Tibial nerve (tissue), 4 donors: ENCODE results near the gene ILDR2. TPM values are rescaled to one million over a fixed set of nuclear protein-coding genes. Genes with fewer than 3 reads are reported as not detected.

Experiments used
- DNase-seq, 2 donors: peaks; one replicate each; pipeline ENCODE4 v3.0.0-alpha.2; 2019; ENCODE audit warnings: low spot score in 2 of 2
- H3K27ac ChIP-seq, 4 donors: fragments of 200-600 bp; sonication (generic) in 3 of 4; one replicate each; pipeline ENCODE4 v1.5.1; 2017 to 2019; ENCODE audit warnings: mild to moderate bottlenecking in 1 of 4
- H3K27me3 ChIP-seq, 2 donors: fragments of 200-600 bp; sonication (generic) in 1 of 2; one replicate each; pipeline versions ENCODE4 v1.5.1 to v1.6.0; 2017 to 2019
- H3K36me3 ChIP-seq, 3 donors: fragments of 200-600 bp; sonication (generic); one replicate each; pipeline ENCODE4 v1.5.1; 2018 to 2019
- H3K4me1 ChIP-seq, 4 donors: fragments of 200-600 bp; sonication (generic) in 3 of 4; one replicate each; pipeline ENCODE4 v1.5.1; 2017 to 2019
- H3K4me3 ChIP-seq, 4 donors: fragments of 200-600 bp; sonication (generic) in 3 of 4; one replicate each; pipeline ENCODE4 v1.5.1; 2017 to 2019; ENCODE audit warnings: mild to moderate bottlenecking in 1 of 4, moderate library complexity in 1 of 4
- H3K9me3 ChIP-seq, 4 donors: fragments of 200-600 bp; sonication (generic) in 3 of 4; one replicate each; pipeline ENCODE4 v1.5.1; 2017 to 2019
- CTCF ChIP-seq, 5 experiments: fragments of 200-600 bp in 3 of 5; fragments of 450-650 bp in 2 of 5; sonication (generic) in 3 of 5; IDR thresholded peaks; one replicate each; pipeline ENCODE4 v1.5.1; 2016 to 2019; ENCODE audit warnings: antibody characterized with exemption in 5 of 5, mild to moderate bottlenecking in 3 of 5, moderate library complexity in 2 of 5
- EP300 ChIP-seq, 2 donors: sonication (generic); formaldehyde crosslinking; IDR thresholded peaks; one replicate each; pipeline ENCODE4 v1.6.1; 2017; ENCODE audit warnings: antibody characterized with exemption in 2 of 2, mild to moderate bottlenecking in 1 of 2
- POLR2A ChIP-seq, 2 donors: fragments of 450-650 bp; IDR thresholded peaks; one replicate each; pipeline ENCODE4 v1.6.1; 2017; ENCODE audit warnings: antibody characterized with exemption in 2 of 2, mild to moderate bottlenecking in 2 of 2, moderate library complexity in 2 of 2
- WGBS, 2 donors: methylation state at CpG; one replicate each; pipeline ENCODE4 v1.1.5; 2018; 5-methylcytosine and 5-hydroxymethylcytosine counted together
- total RNA-seq, 4 donors: library from RNA; depleted of rRNA; stranded (reverse); fragments of >200 nt; gene quantifications; one replicate each; pipeline ENCODE4 v1.1.0, GENCODE V29; 2016

The ILDR2 gene
- total RNA-seq, 4 donors from 2014 or later: 4.4 to 6.7 (median 5.7) TPM

- 36 to 44% methylated on average over 4 of the region's 4 CpGs for WGBS, 2 donors
- no peak for DNase-seq
- no peak overlapping the region for H3K27ac ChIP-seq
- peaks cover 0 to 9% (median 0%) of the 10 kb centered on the region in 4 donors for H3K9me3 ChIP-seq
- H3K4me3 ChIP-seq: no peak overlapping the region
- no peaks in the 10 kb centered on the region for H3K27me3 ChIP-seq
- no peaks in the 10 kb centered on the region for H3K36me3 ChIP-seq
- peaks cover 0 to 5% (median 0%) of the 10 kb centered on the region in 4 donors for H3K4me1 ChIP-seq
- TF ChIP-seq EP300 (IDR thresholded peaks at IDR 0.05) (no peak), POLR2A (IDR thresholded peaks at IDR 0.05) (no peak), CTCF (IDR thresholded peaks at IDR 0.05) (no peak)
Measured at GRCh38 chr1:166900987-166901386, 74.4 kb downstream of the ILDR2 start.

GRCh38 chr1:166899769-166900168, 75.6 kb downstream of the ILDR2 start:
- TF ChIP-seq EP300 (IDR thresholded peaks at IDR 0.05): no peak
- no peak for TF ChIP-seq POLR2A (IDR thresholded peaks at IDR 0.05)
- TF ChIP-seq CTCF (IDR thresholded peaks at IDR 0.05): no peak
- Histone ChIP-seq H3K36me3 (no peaks in the 10 kb centered on the region), H3K4me1 (peaks cover 0 to 5% (median 0%) of the 10 kb centered on the region in 4 donors), H3K27ac (no peak overlapping the region), H3K27me3 (no peaks in the 10 kb centered on the region), H3K4me3 (no peak overlapping the region), H3K9me3 (peaks cover 0 to 9% (median 0%) of the 10 kb centered on the region in 4 donors)
- no peak for DNase-seq

GRCh38 chr1:166895766-166896165, 79.6 kb downstream of the ILDR2 start:
- Histone ChIP-seq H3K36me3 (no peaks in the 10 kb centered on the region), H3K27me3 (no peaks in the 10 kb centered on the region)

GRCh38 chr1:166889776-166890175, 85.6 kb downstream of the ILDR2 start:
- no peak for DNase-seq
- no peak overlapping the region for H3K4me3 ChIP-seq
- H3K27ac ChIP-seq: no peak overlapping the region

More at GRCh38 chr1:166895766-166896165, 79.6 kb downstream of the ILDR2 start:
- 82 to 83% methylated on average over 4 of the region's 4 CpGs for WGBS, 2 donors
- H3K27ac ChIP-seq: no peak overlapping the region
- TF ChIP-seq CTCF (IDR thresholded peaks at IDR 0.05) (no peak), EP300 (IDR thresholded peaks at IDR 0.05) (no peak), POLR2A (IDR thresholded peaks at IDR 0.05) (no peak)
- no peak for DNase-seq
- peaks cover 0 to 9% (median 0%) of the 10 kb centered on the region in 4 donors for H3K9me3 ChIP-seq
- no peaks in the 10 kb centered on the region for H3K4me1 ChIP-seq
- H3K4me3 ChIP-seq: no peak overlapping the region

More at GRCh38 chr1:166889776-166890175, 85.6 kb downstream of the ILDR2 start:
- no peaks in the 10 kb centered on the region for H3K4me1 ChIP-seq
- peaks cover 0 to 7% of the 10 kb centered on the region in 2 donors for H3K27me3 ChIP-seq
- no peaks in the 10 kb centered on the region for H3K36me3 ChIP-seq
- no peaks in the 10 kb centered on the region for H3K9me3 ChIP-seq
- TF ChIP-seq POLR2A (IDR thresholded peaks at IDR 0.05): no peak
- no peak for TF ChIP-seq EP300 (IDR thresholded peaks at IDR 0.05)
- TF ChIP-seq CTCF (IDR thresholded peaks at IDR 0.05): no peak
